ENCODE measurements around the gene SRC.

The SRC gene

GRCh38 chr20:37401930-37402675, 56.2 kb downstream of the SRC start:
- no peak for DNase-seq
- in situ Hi-C loops (cut with MboI; ENCODE audit: low pct_unique_long_range_greater_than_20kb, low sequenced_read_pairs), result loop anchor here (10.0 kb wide), 1 partner anchor 123 kb away; the partner anchor contains the start of genes BLCAP and NNAT

- in situ Hi-C loops (cut with MboI; ENCODE audit: low pct_unique_long_range_greater_than_20kb, low sequenced_read_pairs), result loop anchor here (10.0 kb wide), 1 partner anchor 121 kb away; the partner anchor contains the start of genes BLCAP and NNAT
- DNase-seq, result no peak
These were observed 57.4 kb downstream of the SRC start for GRCh38 chr20:37403107-37404033.

- in situ Hi-C loops (cut with MboI; ENCODE audit: low pct_unique_long_range_greater_than_20kb, low sequenced_read_pairs), result loop anchor here (10.0 kb wide), 1 partner anchor 120 kb away; the partner anchor contains the start of genes BLCAP and NNAT
- DNase-seq, result no peak
These were observed 58.5 kb downstream of the SRC start for GRCh38 chr20:37404461-37404890.

- no peak for DNase-seq
- in situ Hi-C loops (cut with MboI; ENCODE audit: low pct_unique_long_range_greater_than_20kb, low sequenced_read_pairs), result loop anchor here (10.0 kb wide), 1 partner anchor 119 kb away; the partner anchor contains the start of genes BLCAP and NNAT
These were observed 59.5 kb downstream of the SRC start for GRCh38 chr20:37405351-37405897.

- DNase-seq, result peak; percentile 58
- in situ Hi-C loops (cut with MboI; ENCODE audit: low pct_unique_long_range_greater_than_20kb, low sequenced_read_pairs), result loop anchor here (10.0 kb wide), 1 partner anchor 118 kb away; the partner anchor contains the start of genes BLCAP and NNAT
These were observed 60.4 kb downstream of the SRC start for GRCh38 chr20:37406010-37406998.

GRCh38 chr20:37407019-37407566, 61.2 kb downstream of the SRC start:
- DNase-seq, result no peak
- in situ Hi-C loops (cut with MboI; ENCODE audit: low pct_unique_long_range_greater_than_20kb, low sequenced_read_pairs), result loop anchor here (10.0 kb wide), 1 partner anchor 118 kb away; the partner anchor contains the start of genes BLCAP and NNAT

GRCh38 chr20:37407573-37408002, 61.6 kb downstream of the SRC start:
- in situ Hi-C loops (cut with MboI; ENCODE audit: low pct_unique_long_range_greater_than_20kb, low sequenced_read_pairs), result loop anchor here (10.0 kb wide), 1 partner anchor 117 kb away; the partner anchor contains the start of genes BLCAP and NNAT

GRCh38 chr20:37408302-37409193, 62.6 kb downstream of the SRC start:
- in situ Hi-C loops (cut with MboI; ENCODE audit: low pct_unique_long_range_greater_than_20kb, low sequenced_read_pairs), result loop anchor here (10.0 kb wide), 1 partner anchor 116 kb away; the partner anchor contains the start of genes BLCAP and NNAT
- DNase-seq, result no peak

More at GRCh38 chr20:37407573-37408002, 61.6 kb downstream of the SRC start:
- DNase-seq, result no peak

- in situ Hi-C loops (cut with MboI; ENCODE audit: low pct_unique_long_range_greater_than_20kb, low sequenced_read_pairs), result no loop called here
- DNase-seq, result no peak
These were observed 65.7 kb downstream of the SRC start for GRCh38 chr20:37411408-37412219.

- DNase-seq, result no peak
- in situ Hi-C loops (cut with MboI; ENCODE audit: low pct_unique_long_range_greater_than_20kb, low sequenced_read_pairs), result no loop called here
These were observed 67.0 kb downstream of the SRC start for GRCh38 chr20:37413023-37413334.

GRCh38 chr20:37413379-37413778, 67.4 kb downstream of the SRC start:
- in situ Hi-C loops (cut with MboI; ENCODE audit: low pct_unique_long_range_greater_than_20kb, low sequenced_read_pairs), result no loop called here
- DNase-seq, result no peak

- DNase-seq, result no peak
- in situ Hi-C loops (cut with MboI; ENCODE audit: low pct_unique_long_range_greater_than_20kb, low sequenced_read_pairs), result no loop called here
These were observed 68.5 kb downstream of the SRC start for GRCh38 chr20:37414224-37415035.

GRCh38 chr20:37415118-37416085, 69.5 kb downstream of the SRC start:
- no peak for DNase-seq
- in situ Hi-C loops (cut with MboI; ENCODE audit: low pct_unique_long_range_greater_than_20kb, low sequenced_read_pairs), result no loop called here

GRCh38 chr20:37416100-37416847, 70.3 kb downstream of the SRC start:
- DNase-seq, result no peak
- in situ Hi-C loops (cut with MboI; ENCODE audit: low pct_unique_long_range_greater_than_20kb, low sequenced_read_pairs), result no loop called here
